MCF 10A (cell line): ENCODE results near the gene CYB5D1. TPM values are rescaled to one million over a fixed set of nuclear protein-coding genes. Genes with fewer than 3 reads are reported as not detected.

Source experiments
- BruUV-seq: library from RNA; stranded (reverse); fragments of 400-500 nt; replicated peaks from 2 replicates; lab custom pipeline; 2021; lab: Mats Ljungman, UMichigan
- CTCF ChIA-PET: fragments of 300-600 bp; sonication (Branson Sonifier 250); formaldehyde crosslinking; extraction: SDS; loops from one replicate; lab custom pipeline; 2021; ENCODE audit warnings: antibody characterized with exemption, inconsistent platforms; lab: Yijun Ruan, JAX
- POLR2A ChIA-PET: fragments of 300-600, 350-650 bp; sonication (Branson Sonifier 250); formaldehyde crosslinking; extraction: SDS; loops from one replicate; lab custom pipeline; 2020; ENCODE audit warnings: antibody characterized with exemption, inconsistent platforms; lab: Yijun Ruan, JAX
- DNase-seq: peaks from one replicate; pipeline ENCODE4 v3.0.0-alpha.2; 2018; ENCODE audit not compliant: unreplicated experiment
- H3K27ac Mint-ChIP-seq: one replicate; pipeline ENCODE4 v1.8.0; 2022; ENCODE audit warnings: mild to moderate bottlenecking, low read depth, mixed read lengths; ENCODE audit not compliant: unreplicated experiment
- H3K27me3 Mint-ChIP-seq: one replicate; pipeline ENCODE4 v1.8.0; 2022; ENCODE audit warnings: mixed read lengths; ENCODE audit not compliant: insufficient read depth, unreplicated experiment
- H3K36me3 Mint-ChIP-seq: one replicate; pipeline ENCODE4 v1.8.0; 2022; ENCODE audit warnings: mild to moderate bottlenecking, moderate library complexity, mixed read lengths; ENCODE audit not compliant: insufficient read depth, unreplicated experiment
- H3K4me1 Mint-ChIP-seq: one replicate; pipeline ENCODE4 v1.8.0; 2022; ENCODE audit warnings: mixed read lengths; ENCODE audit not compliant: insufficient read depth, unreplicated experiment
- H3K4me3 Mint-ChIP-seq: one replicate; pipeline ENCODE4 v1.8.0; 2022; ENCODE audit warnings: mild to moderate bottlenecking, moderate library complexity, mixed read lengths; ENCODE audit not compliant: unreplicated experiment
- H3K9me3 Mint-ChIP-seq: one replicate; pipeline ENCODE4 v1.8.0; 2022; ENCODE audit warnings: mixed read lengths; ENCODE audit not compliant: unreplicated experiment
- intact Hi-C: fragments of 100-400 bp; cut with micrococcal nuclease; formaldehyde crosslinking; loops from 2 replicates; pipeline ENCODE4 v1.14.1; 2022
- total RNA-seq: library from RNA; stranded (reverse); gene quantifications from 2 replicates; pipeline ENCODE4 v1.2.3, GENCODE V29; 2022
- TF ChIP-seq, protein P1 (sequence below): fragments of 200-600 bp; IDR thresholded peaks from one replicate; pipeline ENCODE4 v1.8.0; 2022; ENCODE audit warnings: antibody characterized with exemption, mild to moderate bottlenecking; ENCODE audit not compliant: unreplicated experiment

CYB5D1 gene
- total RNA-seq, 1 experiment from 2014 or later = 23.1 TPM

DNA sequence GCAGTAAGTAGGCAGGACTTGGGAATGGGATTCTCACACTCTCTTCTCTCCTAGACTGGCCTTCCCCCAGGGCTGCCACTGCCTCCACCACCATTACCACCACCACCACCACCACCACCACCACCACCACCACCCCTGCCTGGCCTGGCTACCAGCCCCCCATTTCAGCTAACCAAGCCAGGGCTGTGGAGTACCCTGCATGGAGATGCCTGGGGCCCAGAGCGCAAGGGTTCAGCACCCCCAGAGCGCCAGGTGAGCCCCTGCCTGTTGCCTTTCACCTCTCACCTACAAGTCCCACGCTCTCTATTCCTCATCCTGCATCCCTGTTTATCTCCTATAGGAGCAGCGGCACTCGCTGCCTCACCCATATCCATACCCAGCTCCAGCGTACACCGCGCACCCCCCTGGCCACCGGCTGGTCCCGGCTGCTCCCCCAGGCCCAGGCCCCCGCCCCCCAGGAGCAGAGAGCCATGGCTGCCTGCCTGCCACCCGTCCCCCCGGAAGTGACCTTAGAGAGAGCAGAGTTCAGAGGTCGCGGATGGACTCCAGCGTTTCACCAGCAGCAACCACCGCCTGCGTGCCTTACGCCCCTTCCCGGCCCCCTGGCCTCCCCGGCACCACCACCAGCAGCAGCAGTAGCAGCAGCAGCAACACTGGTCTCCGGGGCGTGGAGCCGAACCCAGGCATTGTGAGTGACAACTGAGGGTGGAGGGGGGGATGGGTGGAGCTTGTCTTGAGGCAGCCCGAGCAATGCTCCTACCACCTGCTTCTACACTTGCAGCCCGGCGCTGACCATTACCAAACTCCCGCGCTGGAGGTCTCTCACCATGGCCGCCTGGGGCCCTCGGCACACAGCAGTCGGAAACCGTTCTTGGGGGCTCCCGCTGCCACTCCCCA, 10.8 kb upstream of the CYB5D1 start:
- Mint-ChIP-seq H3K36me3 (peaks cover 56% of the 10 kb centered on the region), H3K4me1 (peaks cover 10% of the 10 kb centered on the region), H3K9me3 (no peaks in the 10 kb centered on the region), H3K27me3 (no peaks in the 10 kb centered on the region), H3K27ac (no peak overlapping the region), H3K4me3 (no peak overlapping the region)
- POLR2A ChIA-PET = interaction anchor here (0.9 kb wide), 1 partner anchor 10 kb away, joined by 3 read pairs; the partner anchor contains the start of genes CYB5D1 and NAA38
- DNase-seq = no peak
- intact Hi-C loops = no loop called here
- CTCF ChIA-PET = interaction anchor here (0.6 kb wide), 1 partner anchor 14 kb away, joined by 3 read pairs; no protein-coding TSS in a partner anchor
- TF ChIP-seq, protein P1, sequence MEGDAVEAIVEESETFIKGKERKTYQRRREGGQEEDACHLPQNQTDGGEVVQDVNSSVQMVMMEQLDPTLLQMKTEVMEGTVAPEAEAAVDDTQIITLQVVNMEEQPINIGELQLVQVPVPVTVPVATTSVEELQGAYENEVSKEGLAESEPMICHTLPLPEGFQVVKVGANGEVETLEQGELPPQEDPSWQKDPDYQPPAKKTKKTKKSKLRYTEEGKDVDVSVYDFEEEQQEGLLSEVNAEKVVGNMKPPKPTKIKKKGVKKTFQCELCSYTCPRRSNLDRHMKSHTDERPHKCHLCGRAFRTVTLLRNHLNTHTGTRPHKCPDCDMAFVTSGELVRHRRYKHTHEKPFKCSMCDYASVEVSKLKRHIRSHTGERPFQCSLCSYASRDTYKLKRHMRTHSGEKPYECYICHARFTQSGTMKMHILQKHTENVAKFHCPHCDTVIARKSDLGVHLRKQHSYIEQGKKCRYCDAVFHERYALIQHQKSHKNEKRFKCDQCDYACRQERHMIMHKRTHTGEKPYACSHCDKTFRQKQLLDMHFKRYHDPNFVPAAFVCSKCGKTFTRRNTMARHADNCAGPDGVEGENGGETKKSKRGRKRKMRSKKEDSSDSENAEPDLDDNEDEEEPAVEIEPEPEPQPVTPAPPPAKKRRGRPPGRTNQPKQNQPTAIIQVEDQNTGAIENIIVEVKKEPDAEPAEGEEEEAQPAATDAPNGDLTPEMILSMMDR = no peak
- no TSS peak for BruUV-seq

DNA sequence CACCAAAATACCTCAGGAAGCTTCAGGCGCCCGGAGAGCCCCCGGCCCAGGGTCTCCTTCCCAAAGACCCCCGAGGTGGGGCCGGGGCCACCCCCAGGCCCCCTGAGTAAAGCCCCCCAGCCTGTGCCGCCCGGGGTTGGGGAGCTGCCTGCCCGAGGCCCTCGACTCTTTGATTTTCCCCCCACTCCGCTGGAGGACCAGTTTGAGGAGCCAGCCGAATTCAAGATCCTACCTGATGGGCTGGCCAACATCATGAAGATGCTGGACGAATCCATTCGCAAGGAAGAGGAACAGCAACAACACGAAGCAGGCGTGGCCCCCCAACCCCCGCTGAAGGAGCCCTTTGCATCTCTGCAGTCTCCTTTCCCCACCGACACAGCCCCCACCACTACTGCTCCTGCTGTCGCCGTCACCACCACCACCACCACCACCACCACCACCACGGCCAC, 9.6 kb upstream of the CYB5D1 start:
- Mint-ChIP-seq H3K27ac (no peak overlapping the region), H3K9me3 (no peaks in the 10 kb centered on the region), H3K27me3 (no peaks in the 10 kb centered on the region), H3K4me3 (no peak overlapping the region), H3K36me3 (peaks cover 57% of the 10 kb centered on the region), H3K4me1 (no peaks in the 10 kb centered on the region)
- intact Hi-C loops = no loop called here
- POLR2A ChIA-PET = interaction anchor here (0.9 kb wide), 1 partner anchor 9 kb away, joined by 3 read pairs; the partner anchor contains the start of genes CYB5D1 and NAA38
- TF ChIP-seq, protein P1 = no peak
- CTCF ChIA-PET = interaction anchor here (0.7 kb wide), 1 partner anchor 21 kb away, joined by 3 read pairs; no protein-coding TSS in a partner anchor
- BruUV-seq = no TSS peak
- no peak for DNase-seq

DNA sequence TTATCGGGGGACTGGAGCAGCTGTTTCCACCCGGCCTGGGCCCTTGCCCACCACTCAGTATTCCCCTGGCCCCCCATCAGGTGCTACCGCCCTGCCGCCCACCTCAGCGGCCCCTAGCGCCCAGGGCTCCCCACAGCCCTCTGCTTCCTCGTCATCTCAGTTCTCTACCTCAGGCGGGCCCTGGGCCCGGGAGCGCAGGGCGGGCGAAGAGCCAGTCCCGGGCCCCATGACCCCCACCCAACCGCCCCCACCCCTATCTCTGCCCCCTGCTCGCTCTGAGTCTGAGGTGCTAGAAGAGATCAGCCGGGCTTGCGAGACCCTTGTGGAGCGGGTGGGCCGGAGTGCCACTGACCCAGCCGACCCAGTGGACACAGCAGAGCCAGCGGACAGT, 9.1 kb upstream of the CYB5D1 start:
- Mint-ChIP-seq H3K27me3 (no peaks in the 10 kb centered on the region), H3K9me3 (no peaks in the 10 kb centered on the region), H3K36me3 (peaks cover 52% of the 10 kb centered on the region), H3K27ac (no peak overlapping the region), H3K4me3 (no peak overlapping the region), H3K4me1 (no peaks in the 10 kb centered on the region)
- no peak for DNase-seq
- ChIA-PET CTCF (interaction anchor here (0.7 to 1.0 kb wide), 2 partner anchors 13 to 669 kb away, joined by 3 read pairs; no protein-coding TSS in a partner anchor), POLR2A (interaction anchor here (3.2 kb wide), 1 partner anchor 14 kb away, joined by 21 read pairs; the partner anchor contains the start of gene KDM6B)
- no TSS peak for BruUV-seq
- intact Hi-C loops = no loop called here
- TF ChIP-seq, protein P1 = no peak
